ENCODE results near the gene RPS3. TPM values are rescaled to one million over a fixed set of nuclear protein-coding genes. Genes with fewer than 3 reads are reported as not detected.

Gene RPS3
- total RNA-seq, 1 experiment from 2014 or later = 3,765 TPM

DNA sequence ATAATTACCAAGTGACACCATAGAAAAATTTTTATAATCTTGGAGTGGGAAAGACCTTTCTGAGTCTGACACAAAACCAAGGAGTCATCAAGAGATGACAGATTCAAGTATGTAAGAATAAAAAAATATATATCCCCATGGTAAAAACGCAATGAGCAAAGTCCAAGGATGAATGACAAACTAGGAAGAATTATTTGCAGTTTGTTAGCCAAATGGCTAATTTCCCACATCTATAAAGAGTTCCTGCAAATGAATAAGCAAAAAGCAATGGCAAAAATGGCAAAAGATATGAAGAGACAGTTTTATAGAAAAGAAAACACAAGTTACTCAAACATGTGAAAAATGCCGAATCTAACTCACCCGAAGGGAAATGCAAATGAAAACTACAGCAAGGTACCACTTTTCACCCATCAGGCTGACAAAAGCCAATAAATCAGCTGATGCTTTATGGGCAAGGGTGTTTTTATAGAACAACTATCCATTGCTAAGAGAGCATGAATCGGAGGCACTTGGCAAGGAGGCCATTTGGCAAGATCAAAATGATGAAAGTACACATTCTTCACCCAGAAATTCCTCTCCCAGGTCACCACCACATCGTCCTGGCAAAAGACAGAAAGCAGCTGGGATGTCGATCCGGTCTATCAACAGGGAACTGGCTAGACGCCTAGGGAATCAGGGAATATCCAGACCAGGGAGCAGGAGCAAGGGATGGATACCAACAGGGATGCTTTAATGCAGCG, 54.8 kb downstream of the RPS3 start:
- Histone ChIP-seq H3K4me1 (ENCODE audit: insufficient read depth, low read length) (no peaks in the 10 kb centered on the region), H3K56ac (ENCODE audit: insufficient read length, low read depth, low read length) (no peak overlapping the region), H4K91ac (ENCODE audit: insufficient read length, low read depth, low read length) (no peak overlapping the region), H2BK20ac (ENCODE audit: low read depth, low read length, poor library complexity, severe bottlenecking) (no peak overlapping the region), H3K4me2 (ENCODE audit: insufficient read depth, insufficient read length, low read length) (no peak overlapping the region), H3T11ph (ENCODE audit: low read length) (no peak overlapping the region), H2BK12ac (ENCODE audit: insufficient read length, low read depth, low read length) (no peak overlapping the region), H3K9ac (ENCODE audit: extremely low read depth, insufficient read length, low read length) (no peak overlapping the region), H3K23ac (ENCODE audit: insufficient read length, low read depth, low read length) (no peak overlapping the region), H3K79me2 (ENCODE audit: insufficient read depth, low read length) (no peaks in the 10 kb centered on the region), H2BK15ac (ENCODE audit: low read depth, low read length) (no peak overlapping the region), H3K79me1 (ENCODE audit: insufficient read depth, low read depth, low read length, poor library complexity, severe bottlenecking) (no peaks in the 10 kb centered on the region), H2AFZ (ENCODE audit: low read length) (no peak overlapping the region), H2BK120ac (ENCODE audit: low read depth, low read length, poor library complexity, severe bottlenecking) (no peak overlapping the region), H2AK5ac (ENCODE audit: insufficient read length, low read length) (no peak overlapping the region), H4K20me1 (ENCODE audit: control insufficient read depth, insufficient read depth, insufficient read length) (no peaks in the 10 kb centered on the region), H3K27me3 (ENCODE audit: insufficient read depth, low read length) (no peaks in the 10 kb centered on the region), H4K5ac (ENCODE audit: insufficient read length, low read depth, low read length) (no peak overlapping the region), H3K4ac (ENCODE audit: low read depth, low read length) (no peak overlapping the region), H3K14ac (ENCODE audit: insufficient read depth, low read length) (no peak overlapping the region), H3K18ac (ENCODE audit: insufficient read length, low read depth, low read length) (no peak overlapping the region), H3K23me2 (ENCODE audit: insufficient read length, low read depth, low read length, poor library complexity, severe bottlenecking) (no peaks in the 10 kb centered on the region), H4K8ac (replicated peaks; ENCODE audit: insufficient read length, low read depth, low read length) (no peak overlapping the region), H2BK5ac (ENCODE audit: insufficient read length, low read length) (no peak overlapping the region), H3K27ac (ENCODE audit: insufficient read length, low read depth, low read length) (no peak overlapping the region), H3K9me3 (ENCODE audit: control insufficient read depth, low read depth, low read length) (no peaks in the 10 kb centered on the region)
- TF ChIP-seq, protein P1, sequence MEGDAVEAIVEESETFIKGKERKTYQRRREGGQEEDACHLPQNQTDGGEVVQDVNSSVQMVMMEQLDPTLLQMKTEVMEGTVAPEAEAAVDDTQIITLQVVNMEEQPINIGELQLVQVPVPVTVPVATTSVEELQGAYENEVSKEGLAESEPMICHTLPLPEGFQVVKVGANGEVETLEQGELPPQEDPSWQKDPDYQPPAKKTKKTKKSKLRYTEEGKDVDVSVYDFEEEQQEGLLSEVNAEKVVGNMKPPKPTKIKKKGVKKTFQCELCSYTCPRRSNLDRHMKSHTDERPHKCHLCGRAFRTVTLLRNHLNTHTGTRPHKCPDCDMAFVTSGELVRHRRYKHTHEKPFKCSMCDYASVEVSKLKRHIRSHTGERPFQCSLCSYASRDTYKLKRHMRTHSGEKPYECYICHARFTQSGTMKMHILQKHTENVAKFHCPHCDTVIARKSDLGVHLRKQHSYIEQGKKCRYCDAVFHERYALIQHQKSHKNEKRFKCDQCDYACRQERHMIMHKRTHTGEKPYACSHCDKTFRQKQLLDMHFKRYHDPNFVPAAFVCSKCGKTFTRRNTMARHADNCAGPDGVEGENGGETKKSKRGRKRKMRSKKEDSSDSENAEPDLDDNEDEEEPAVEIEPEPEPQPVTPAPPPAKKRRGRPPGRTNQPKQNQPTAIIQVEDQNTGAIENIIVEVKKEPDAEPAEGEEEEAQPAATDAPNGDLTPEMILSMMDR (conservative IDR thresholded peaks at IDR 0.05) = no peak
- no peak overlapping the region for H3K4me3 Mint-ChIP-seq
- H3K27me3 Mint-ChIP-seq (ENCODE audit: low read depth) = peaks cover 4% of the 10 kb centered on the region; the same call in 1 of the 2 replicates
- H3K9me3 Mint-ChIP-seq = no peaks in the 10 kb centered on the region
- H3K36me3 Mint-ChIP-seq (ENCODE audit: insufficient read depth in 1 of 3, low read depth in 3 of 3) = no peaks in the 10 kb centered on the region
- H3K27ac Mint-ChIP-seq = no peak overlapping the region; a peak in 1 of 7 replicates
- H3K4me1 Mint-ChIP-seq = peaks cover 10 to 16% of the 10 kb centered on the region in 2 experiments; a peak in 2 of 4 replicates
- WGBS (ENCODE audit: extremely low coverage, insufficient read length, low lambda C conversion rate) = no CpG with 5 or more reads among the region's 9 CpGs
- DNase-seq = no peak
